K562 (cell line): Measurements from ENCODE around the gene YPEL1. TPM values are rescaled to one million over a fixed set of nuclear protein-coding genes. Genes with fewer than 3 reads are reported as not detected.

Experiments
- DPF2 ChIP-seq: fragments of 450-650 bp; IDR thresholded peaks from 2 replicates; pipeline ENCODE4 v1.6.1; 2016
- E2F1 ChIP-seq: sonication (generic); formaldehyde crosslinking; IDR thresholded peaks from 2 replicates; pipeline ENCODE4 v1.8.1; 2023; ENCODE audit warnings: mild to moderate bottlenecking, missing genetic modification reagents, moderate library complexity
- EHMT2 ChIP-seq: fragments of 450-650 bp; IDR thresholded peaks from 2 replicates; pipeline ENCODE4 v1.6.1; 2018; ENCODE audit warnings: antibody characterized with exemption
- EZH2 ChIP-seq: IDR thresholded peaks from 2 replicates; pipeline ENCODE4 v1.6.1; 2012; ENCODE audit warnings: low read depth, mild to moderate bottlenecking, inconsistent platforms, low read length, borderline replicate concordance
- GTF2E2 ChIP-seq: fragments of 200-800 bp; sonication (Bioruptor generic); IDR thresholded peaks from 2 replicates; pipeline ENCODE4 v1.6.1; 2016; ENCODE audit warnings: missing genetic modification characterization, missing compliant biosample characterization
- HMG20B ChIP-seq: fragments of 250-450 bp; sonication (Bioruptor Pico); IDR thresholded peaks from 2 replicates; pipeline ENCODE4 v1.5.0; 2021; ENCODE audit warnings: mild to moderate bottlenecking
- MEF2D ChIP-seq: conservative IDR thresholded peaks from 2 replicates; pipeline ENCODE4 v1.6.1; 2016; ENCODE audit warnings: low read depth, missing genetic modification characterization, missing compliant biosample characterization
- NR0B1 ChIP-seq: fragments of 450-650 bp; IDR thresholded peaks from one replicate; pipeline ENCODE4 v1.6.1; 2018; ENCODE audit warnings: mild to moderate bottlenecking, moderate library complexity; ENCODE audit not compliant: partially characterized antibody
- PML ChIP-seq: IDR thresholded peaks from 2 replicates; pipeline ENCODE4 v1.6.1; 2012; ENCODE audit warnings: low read length, inconsistent platforms
- PRDM10 ChIP-seq: fragments of 450-650 bp; IDR thresholded peaks from 2 replicates; pipeline ENCODE4 v1.6.1; 2018; ENCODE audit not compliant: partially characterized antibody
- RBM22 ChIP-seq: fragments of 200-400 bp; formaldehyde crosslinking; IDR thresholded peaks from 2 replicates; pipeline ENCODE4 v1.6.1; 2018; ENCODE audit warnings: low read length, low read depth; ENCODE audit not compliant: poor library complexity, severe bottlenecking
- TBP ChIP-seq: optimal IDR thresholded peaks from 2 replicates; pipeline ENCODE3; 2011; ENCODE audit warnings: low read depth, low read length, improper control_type of control experiment
- TCF15 ChIP-seq: fragments of 250-450 bp; sonication (Bioruptor Pico); IDR thresholded peaks from 2 replicates; pipeline ENCODE4 v1.8.0; 2022; ENCODE audit warnings: moderate library complexity, mild to moderate bottlenecking, inconsistent platforms
- ZBTB43 ChIP-seq: sonication (generic); formaldehyde crosslinking; IDR thresholded peaks from 2 replicates; pipeline ENCODE4 v1.8.0; 2023; ENCODE audit warnings: mild to moderate bottlenecking, missing genetic modification reagents
- ZNF124 ChIP-seq: sonication (generic); formaldehyde crosslinking; IDR thresholded peaks from 2 replicates; pipeline ENCODE4 v1.8.1; 2022; ENCODE audit warnings: missing genetic modification reagents
- ZNF23 ChIP-seq: fragments of 250-450 bp; sonication (Bioruptor Pico); IDR thresholded peaks from 2 replicates; pipeline ENCODE4 v1.4.0; 2020; ENCODE audit warnings: mild to moderate bottlenecking
- ZNF232 ChIP-seq: sonication (generic); formaldehyde crosslinking; IDR thresholded peaks from 2 replicates; pipeline ENCODE4 v1.8.0; 2022; ENCODE audit warnings: mild to moderate bottlenecking, missing genetic modification reagents
- ZNF239 ChIP-seq: fragments of 250-450 bp; sonication (Bioruptor Pico); IDR thresholded peaks from 2 replicates; pipeline ENCODE4 v1.4.0; 2020; ENCODE audit warnings: mild to moderate bottlenecking
- ZNF253 ChIP-seq: fragments of 250-450 bp; sonication (Bioruptor Pico); conservative IDR thresholded peaks from 2 replicates; pipeline ENCODE4 v1.6.1; 2021; ENCODE audit warnings: mild to moderate bottlenecking
- ZNF445 ChIP-seq: fragments of 250-450 bp; sonication (Bioruptor Pico); IDR thresholded peaks from 2 replicates; pipeline ENCODE4 v1.4.0; 2020; ENCODE audit warnings: low read depth, mild to moderate bottlenecking, moderate library complexity
- polyA plus RNA-seq, 8 experiments: library from polyadenylated mRNA; depleted of rRNA in 4 of 8; stranded (reverse) in 5 of 8; unstranded in 3 of 8; fragments of >200 nt; fragmentation: Nextera tagmentation in 2 of 8; fragmentation: Illumina TruSeq in 1 of 8; extraction: Ambion mirVana in 2 of 8; extraction: Trizol in 1 of 8; gene quantifications; 2 replicates each; pipeline versions ENCODE4 v1.2.1 to v1.2.3, GENCODE V29; 2011 to 2014; ENCODE audit warnings: inconsistent platforms in 1 of 8, missing spikeins in 1 of 8
- total RNA-seq, 7 experiments: library from RNA; depleted of rRNA in 6 of 7; stranded (reverse); fragments of >200 nt in 6 of 7; fragmentation: Illumina TruSeq in 2 of 7; extraction: Trizol in 2 of 7; gene quantifications; 2 replicates each; pipeline versions ENCODE4 v1.2.1 to v1.2.3, GENCODE V29; 2011 to 2021; ENCODE audit warnings: low replicate concordance in 1 of 7

YPEL1 gene
- total and polyA plus RNA-seq, 9 of the 15 experiments (the other 6 are each of a cell fraction or from before 2014, with no cell fraction given), result 0.07 to 2.2 (median 0.46) TPM

GRCh38 chr22:21657360-21658032 is 78.1 kb downstream of the YPEL1 start (continued):
- no peak for TF ChIP-seq PML
- no peak for TF ChIP-seq DPF2
- TF ChIP-seq ZNF239, result no peak
- TF ChIP-seq E2F1 (CRISPR knock-in tag), result peak; percentile 96
- TF ChIP-seq ZNF232, result no peak
- TF ChIP-seq PRDM10, result no peak
- TF ChIP-seq NR0B1, result no peak
- TF ChIP-seq ZNF445 (CRISPR knock-in tag), result no peak
- no peak for TF ChIP-seq ZNF253 (CRISPR knock-in tag)
- TF ChIP-seq GTF2E2, result no peak
- no peak for TF ChIP-seq TBP
- TF ChIP-seq EHMT2, result no peak
- TF ChIP-seq MEF2D (tag), result no peak
- no peak for TF ChIP-seq HMG20B (CRISPR knock-in tag)
- no peak for TF ChIP-seq ZBTB43 (CRISPR knock-in tag)
- TF ChIP-seq EZH2, result no peak
- no peak for TF ChIP-seq ZNF124 (CRISPR knock-in tag)
- no peak for TF ChIP-seq ZNF23 (CRISPR knock-in tag)
- TF ChIP-seq TCF15 (CRISPR knock-in tag), result no peak
- no peak for TF ChIP-seq RBM22
